ENCODE measurements around the gene LIMS2.

DNA sequence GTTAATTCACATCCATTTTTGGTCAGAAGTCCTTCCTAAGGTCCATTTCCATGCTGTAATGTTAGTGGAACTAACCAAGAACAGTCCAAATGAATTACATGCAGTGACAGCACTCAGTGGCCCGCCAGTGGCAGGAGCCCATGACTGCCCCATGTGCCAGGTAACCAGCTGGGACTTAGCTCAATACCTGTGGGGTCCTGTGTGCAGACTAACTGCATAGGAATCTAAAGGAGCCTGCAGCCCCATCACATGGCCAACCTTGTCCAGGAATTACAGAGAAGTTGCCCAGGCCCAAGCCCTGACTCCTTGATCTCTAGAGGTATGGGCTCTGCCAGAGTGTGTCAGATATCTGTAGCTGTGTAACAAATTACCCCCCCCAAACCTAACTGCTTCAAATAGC is 64.8 kb downstream of the LIMS2 start:
- TF ChIP-seq, protein P1, sequence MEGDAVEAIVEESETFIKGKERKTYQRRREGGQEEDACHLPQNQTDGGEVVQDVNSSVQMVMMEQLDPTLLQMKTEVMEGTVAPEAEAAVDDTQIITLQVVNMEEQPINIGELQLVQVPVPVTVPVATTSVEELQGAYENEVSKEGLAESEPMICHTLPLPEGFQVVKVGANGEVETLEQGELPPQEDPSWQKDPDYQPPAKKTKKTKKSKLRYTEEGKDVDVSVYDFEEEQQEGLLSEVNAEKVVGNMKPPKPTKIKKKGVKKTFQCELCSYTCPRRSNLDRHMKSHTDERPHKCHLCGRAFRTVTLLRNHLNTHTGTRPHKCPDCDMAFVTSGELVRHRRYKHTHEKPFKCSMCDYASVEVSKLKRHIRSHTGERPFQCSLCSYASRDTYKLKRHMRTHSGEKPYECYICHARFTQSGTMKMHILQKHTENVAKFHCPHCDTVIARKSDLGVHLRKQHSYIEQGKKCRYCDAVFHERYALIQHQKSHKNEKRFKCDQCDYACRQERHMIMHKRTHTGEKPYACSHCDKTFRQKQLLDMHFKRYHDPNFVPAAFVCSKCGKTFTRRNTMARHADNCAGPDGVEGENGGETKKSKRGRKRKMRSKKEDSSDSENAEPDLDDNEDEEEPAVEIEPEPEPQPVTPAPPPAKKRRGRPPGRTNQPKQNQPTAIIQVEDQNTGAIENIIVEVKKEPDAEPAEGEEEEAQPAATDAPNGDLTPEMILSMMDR (IDR thresholded peaks at IDR 0.05; ENCODE audit: low read depth, low read length): no peak
- TF ChIP-seq EZH2phosphoT487 (IDR thresholded peaks at IDR 0.05; ENCODE audit: low read depth): no peak

Measured in OCI-LY3 (cell line).